Measurements from ENCODE around the gene NEO1. TPM values are rescaled to one million over a fixed set of nuclear protein-coding genes. Genes with fewer than 3 reads are reported as not detected.

The NEO1 gene
- polyA plus RNA-seq, 1 donor (not counting 4 experiments of a cell fraction or from before 2014, with no cell fraction given), result 4.4 TPM

DNA sequence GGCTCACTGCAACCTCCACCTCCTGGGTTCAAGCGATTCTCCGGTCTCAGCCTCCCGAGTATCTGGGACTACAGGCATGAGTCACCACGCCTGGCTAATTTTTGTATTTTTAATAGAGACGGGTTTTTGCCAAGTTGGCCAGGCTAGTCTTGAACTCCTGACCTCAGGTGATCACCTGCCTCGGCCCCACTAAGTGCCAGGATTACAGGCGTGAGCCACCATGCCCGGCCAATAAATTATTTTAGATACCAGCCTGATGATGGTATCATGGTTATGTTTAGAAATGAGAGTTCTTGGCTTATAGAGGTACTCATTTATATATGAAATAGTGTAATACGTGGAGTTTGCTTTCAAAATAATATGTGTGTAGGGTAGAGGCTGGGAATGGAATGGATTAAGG lies 119.4 kb downstream of the NEO1 start:
- H3K4me3 ChIP-seq (ENCODE audit: control insufficient read depth in 2 of 3, extremely low read depth in 1 of 3, insufficient read depth in 2 of 3, low read depth in 1 of 3, low read length in 3 of 3), result no peak overlapping the region
- H3K4me1 ChIP-seq (ENCODE audit: control insufficient read depth, extremely low read depth, insufficient read depth, low read length), result no peaks in the 10 kb centered on the region
- H3K9me1 ChIP-seq (ENCODE audit: control insufficient read depth, extremely low read depth, insufficient read depth, low read length), result no peaks in the 10 kb centered on the region
- H2AFZ ChIP-seq (ENCODE audit: control insufficient read depth, low read length), result no peak overlapping the region
- no peaks in the 10 kb centered on the region for H3K27me3 ChIP-seq (ENCODE audit: control insufficient read depth, extremely low read depth, insufficient read depth, low read length)
- no peak for DNase-seq (ENCODE audit: low read depth, low spot score)
- dilution Hi-C loops (cut with MboI; ENCODE audit: extremely low pct_ligation_motif_present, low sequenced_read_pairs), result no loop called here
- no peaks in the 10 kb centered on the region for H4K20me1 ChIP-seq (ENCODE audit: control insufficient read depth, extremely low read depth, insufficient read depth, low read length)
- no peaks in the 10 kb centered on the region for H3K9me3 ChIP-seq (ENCODE audit: control insufficient read depth, low read depth, low read length)
- no peaks in the 10 kb centered on the region for H3K79me2 ChIP-seq (ENCODE audit: control insufficient read depth, insufficient read depth, low read length)
- no peaks in the 10 kb centered on the region for H3K36me3 ChIP-seq (ENCODE audit: control insufficient read depth in 2 of 2, extremely low read depth in 1 of 2, insufficient read depth in 2 of 2, low read length in 2 of 2)
- H3K27ac ChIP-seq (ENCODE audit: control insufficient read depth, insufficient read depth, low read length), result no peak overlapping the region
- no peak for FAIRE-seq
- H3K9ac ChIP-seq (ENCODE audit: control insufficient read depth, extremely low read depth, insufficient read depth, low read length), result no peak overlapping the region
- H3K4me2 ChIP-seq (ENCODE audit: control insufficient read depth, extremely low read depth, insufficient read depth, low read depth, low read length), result no peak overlapping the region
- TF ChIP-seq EZH2 (IDR thresholded peaks at IDR 0.05; ENCODE audit: low read length), result no peak
- no peak for TF ChIP-seq CTCF (optimal IDR thresholded peaks at IDR 0.05 in 1 of 3, IDR thresholded peaks at IDR 0.05 in 1 of 3, conservative IDR thresholded peaks at IDR 0.05 in 1 of 3; ENCODE audit: extremely low read depth in 1 of 3, insufficient read depth in 2 of 3, low read length in 3 of 3)

- Histone ChIP-seq H3K27me3 (ENCODE audit: control insufficient read depth, extremely low read depth, insufficient read depth, low read length) (no peaks in the 10 kb centered on the region), H2AFZ (ENCODE audit: control insufficient read depth, low read length) (no peak overlapping the region), H3K4me1 (ENCODE audit: control insufficient read depth, extremely low read depth, insufficient read depth, low read length) (no peaks in the 10 kb centered on the region), H3K4me2 (ENCODE audit: control insufficient read depth, extremely low read depth, insufficient read depth, low read depth, low read length) (no peak overlapping the region), H3K36me3 (ENCODE audit: control insufficient read depth in 2 of 2, extremely low read depth in 1 of 2, insufficient read depth in 2 of 2, low read length in 2 of 2) (no peaks in the 10 kb centered on the region), H3K4me3 (ENCODE audit: control insufficient read depth in 2 of 3, extremely low read depth in 1 of 3, insufficient read depth in 2 of 3, low read depth in 1 of 3, low read length in 3 of 3) (no peak overlapping the region), H4K20me1 (ENCODE audit: control insufficient read depth, extremely low read depth, insufficient read depth, low read length) (no peaks in the 10 kb centered on the region), H3K9me1 (ENCODE audit: control insufficient read depth, extremely low read depth, insufficient read depth, low read length) (no peaks in the 10 kb centered on the region), H3K27ac (ENCODE audit: control insufficient read depth, insufficient read depth, low read length) (no peak overlapping the region), H3K79me2 (ENCODE audit: control insufficient read depth, insufficient read depth, low read length) (no peaks in the 10 kb centered on the region), H3K9me3 (ENCODE audit: control insufficient read depth, low read depth, low read length) (no peaks in the 10 kb centered on the region), H3K9ac (ENCODE audit: control insufficient read depth, extremely low read depth, insufficient read depth, low read length) (no peak overlapping the region)
- DNase-seq (ENCODE audit: low read depth, low spot score) (no peak), FAIRE-seq (no peak)
- dilution Hi-C loops (cut with MboI; ENCODE audit: extremely low pct_ligation_motif_present, low sequenced_read_pairs), result no loop called here
- TF ChIP-seq EZH2 (IDR thresholded peaks at IDR 0.05; ENCODE audit: low read length), result no peak
- no peak for TF ChIP-seq CTCF (optimal IDR thresholded peaks at IDR 0.05 in 1 of 3, IDR thresholded peaks at IDR 0.05 in 1 of 3, conservative IDR thresholded peaks at IDR 0.05 in 1 of 3; ENCODE audit: extremely low read depth in 1 of 3, insufficient read depth in 2 of 3, low read length in 3 of 3)
These were observed 120.2 kb downstream of the NEO1 start for GRCh38 chr15:73172508-73172907.

Data from keratinocyte (primary cell).